Measurements from ENCODE around the gene DAGLA.

- TF ChIP-seq ELF4 (IDR thresholded peaks at IDR 0.05) (no peak), FOXK2 (IDR thresholded peaks at IDR 0.05) (no peak), FOXM1 (IDR thresholded peaks at IDR 0.05; ENCODE audit: borderline replicate concordance) (no peak), BHLHE40 (IDR thresholded peaks at IDR 0.05; ENCODE audit: borderline replicate concordance) (no peak), PKNOX1 (IDR thresholded peaks at IDR 0.05) (no peak), FOXA1 (IDR thresholded peaks at IDR 0.05) (no peak), NFRKB (IDR thresholded peaks at IDR 0.05) (no peak), SP1 (IDR thresholded peaks at IDR 0.05) (no peak), ARNT (IDR thresholded peaks at IDR 0.05) (no peak), L3MBTL2 (conservative IDR thresholded peaks at IDR 0.05) (no peak), HDGF (IDR thresholded peaks at IDR 0.05; ENCODE audit: borderline replicate concordance) (no peak), TARDBP (IDR thresholded peaks at IDR 0.05) (no peak), SUZ12 (IDR thresholded peaks at IDR 0.05) (no peak), CTBP1 (IDR thresholded peaks at IDR 0.05; ENCODE audit: borderline replicate concordance) (no peak)
These were observed 99.7 kb downstream of the DAGLA start for GRCh38 chr11:61779666-61780525.
